Lung (tissue), 12 donors: ENCODE data around the gene RASGEF1C. TPM values are rescaled to one million over a fixed set of nuclear protein-coding genes. Genes with fewer than 3 reads are reported as not detected.

Experiments
- ATAC-seq: fragments of 200-7000 bp; cut with Tn5 transposase; one replicate; pipeline ENCODE4 v1.9.1; 2020; ENCODE audit warnings: moderate number of reproducible peaks; ENCODE audit not compliant: insufficient read depth, low FRiP score
- DNase-seq, 3 donors: peaks; one replicate each; pipeline ENCODE4 v3.0.0-alpha.2; 2013 to 2017
- H3K27ac ChIP-seq, 2 donors: one replicate each; pipeline ENCODE4 v1.5.1; 2013; ENCODE audit warnings: mild to moderate bottlenecking in 2 of 2, moderate library complexity in 2 of 2, control low read depth in 1 of 2, inconsistent platforms in 1 of 2, low read depth in 1 of 2, low read length in 1 of 2
- H3K27me3 ChIP-seq, 3 donors: one replicate each; pipeline ENCODE4 v1.5.1; 2013; ENCODE audit warnings: low read length in 2 of 3; ENCODE audit not compliant: control insufficient read depth in 3 of 3, insufficient read depth in 3 of 3
- H3K36me3 ChIP-seq, 4 donors: one replicate each; pipeline ENCODE4 v1.5.1; 2013; ENCODE audit warnings: low read length in 4 of 4, mild to moderate bottlenecking in 1 of 4, moderate library complexity in 1 of 4; ENCODE audit not compliant: control insufficient read depth in 4 of 4, insufficient read depth in 4 of 4
- H3K4me1 ChIP-seq, 5 donors: one replicate each; pipeline ENCODE4 v1.5.1; 2013; ENCODE audit warnings: low read length in 5 of 5, mild to moderate bottlenecking in 2 of 5, moderate library complexity in 1 of 5; ENCODE audit not compliant: control insufficient read depth in 5 of 5, insufficient read depth in 5 of 5
- H3K4me3 ChIP-seq: one replicate; pipeline ENCODE4 v1.5.1; 2013; ENCODE audit warnings: mild to moderate bottlenecking, control low read depth, moderate library complexity
- H3K9ac ChIP-seq, 2 donors: one replicate each; pipeline ENCODE4 v1.5.1; 2013; ENCODE audit warnings: low read length in 2 of 2, control low read depth in 1 of 2; ENCODE audit not compliant: insufficient read depth in 1 of 2
- H3K9me3 ChIP-seq, 4 donors: one replicate each; pipeline ENCODE4 v1.5.1; 2013; ENCODE audit warnings: low read length in 3 of 4, mild to moderate bottlenecking in 1 of 4, moderate library complexity in 1 of 4; ENCODE audit not compliant: control insufficient read depth in 4 of 4, insufficient read depth in 3 of 4
- WGBS, 2 donors: extraction: QIAGEN DNeasy Blood & Tissue Kit; methylation state at CpG; one replicate each; pipeline ENCODE4 v1.1.7; 2013; 5-methylcytosine and 5-hydroxymethylcytosine counted together
- polyA plus RNA-seq, 2 donors: library from polyadenylated mRNA; stranded (reverse); fragments of 200-250 nt; gene quantifications; one replicate each; pipeline ENCODE4 v1.2.1, GENCODE V29; 2013
- total RNA-seq, 2 donors: library from RNA; depleted of rRNA in 1 of 2; stranded (reverse); fragments of >200 nt in 1 of 2; gene quantifications; one replicate each; pipeline ENCODE4 v1.2.1, GENCODE V29; 2014 to 2021
- TF ChIP-seq, protein P1 (sequence below): IDR thresholded peaks from 2 replicates; pipeline ENCODE4 v1.5.1; 2012; ENCODE audit warnings: mild to moderate bottlenecking; ENCODE audit errors: control extremely low read depth, extremely low read depth
- donor health status: control.
- donor health status: control.
- donor health status: Bipolar disorder and iron deficiency.
- donor health status: healthy.
- donor health status: DM: yes; HTN: yes; CAD: no.

The RASGEF1C gene
- total and polyA plus RNA-seq, 4 donors = 0.03 to 0.31 TPM; not detected in 2

GRCh38 chr5:180180421-180180820, 28.6 kb downstream of the RASGEF1C start:
- H3K4me1 ChIP-seq = peaks cover 0 to 5% (median 4%) of the 10 kb centered on the region in 5 donors
- 51 to 54% methylated on average over 6 of the region's 6 CpGs for WGBS, 2 donors
- DNase-seq (no peak), ATAC-seq (no peak)
- H3K27ac ChIP-seq = no peak overlapping the region
- no peak overlapping the region for H3K9ac ChIP-seq
- H3K36me3 ChIP-seq = no peaks in the 10 kb centered on the region
- H3K27me3 ChIP-seq = no peaks in the 10 kb centered on the region
- TF ChIP-seq, protein P1, sequence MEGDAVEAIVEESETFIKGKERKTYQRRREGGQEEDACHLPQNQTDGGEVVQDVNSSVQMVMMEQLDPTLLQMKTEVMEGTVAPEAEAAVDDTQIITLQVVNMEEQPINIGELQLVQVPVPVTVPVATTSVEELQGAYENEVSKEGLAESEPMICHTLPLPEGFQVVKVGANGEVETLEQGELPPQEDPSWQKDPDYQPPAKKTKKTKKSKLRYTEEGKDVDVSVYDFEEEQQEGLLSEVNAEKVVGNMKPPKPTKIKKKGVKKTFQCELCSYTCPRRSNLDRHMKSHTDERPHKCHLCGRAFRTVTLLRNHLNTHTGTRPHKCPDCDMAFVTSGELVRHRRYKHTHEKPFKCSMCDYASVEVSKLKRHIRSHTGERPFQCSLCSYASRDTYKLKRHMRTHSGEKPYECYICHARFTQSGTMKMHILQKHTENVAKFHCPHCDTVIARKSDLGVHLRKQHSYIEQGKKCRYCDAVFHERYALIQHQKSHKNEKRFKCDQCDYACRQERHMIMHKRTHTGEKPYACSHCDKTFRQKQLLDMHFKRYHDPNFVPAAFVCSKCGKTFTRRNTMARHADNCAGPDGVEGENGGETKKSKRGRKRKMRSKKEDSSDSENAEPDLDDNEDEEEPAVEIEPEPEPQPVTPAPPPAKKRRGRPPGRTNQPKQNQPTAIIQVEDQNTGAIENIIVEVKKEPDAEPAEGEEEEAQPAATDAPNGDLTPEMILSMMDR = no peak
- no peak overlapping the region for H3K4me3 ChIP-seq
- peaks cover 0 to 4% (median 0%) of the 10 kb centered on the region in 4 donors for H3K9me3 ChIP-seq

GRCh38 chr5:180179442-180180420, 29.3 kb downstream of the RASGEF1C start:
- H3K27ac ChIP-seq = no peak overlapping the region
- H3K9me3 ChIP-seq = peaks cover 0 to 4% (median 0%) of the 10 kb centered on the region in 4 donors
- ATAC-seq (no peak), DNase-seq (no peak)
- H3K9ac ChIP-seq = no peak overlapping the region
- WGBS, 2 donors = 62 to 81% methylated on average over 23 of the region's 23 CpGs
- no peaks in the 10 kb centered on the region for H3K36me3 ChIP-seq
- TF ChIP-seq, protein P1 = no peak
- peaks cover 0 to 5% (median 4%) of the 10 kb centered on the region in 5 donors for H3K4me1 ChIP-seq
- H3K4me3 ChIP-seq = no peak overlapping the region
- H3K27me3 ChIP-seq = no peaks in the 10 kb centered on the region

DNA sequence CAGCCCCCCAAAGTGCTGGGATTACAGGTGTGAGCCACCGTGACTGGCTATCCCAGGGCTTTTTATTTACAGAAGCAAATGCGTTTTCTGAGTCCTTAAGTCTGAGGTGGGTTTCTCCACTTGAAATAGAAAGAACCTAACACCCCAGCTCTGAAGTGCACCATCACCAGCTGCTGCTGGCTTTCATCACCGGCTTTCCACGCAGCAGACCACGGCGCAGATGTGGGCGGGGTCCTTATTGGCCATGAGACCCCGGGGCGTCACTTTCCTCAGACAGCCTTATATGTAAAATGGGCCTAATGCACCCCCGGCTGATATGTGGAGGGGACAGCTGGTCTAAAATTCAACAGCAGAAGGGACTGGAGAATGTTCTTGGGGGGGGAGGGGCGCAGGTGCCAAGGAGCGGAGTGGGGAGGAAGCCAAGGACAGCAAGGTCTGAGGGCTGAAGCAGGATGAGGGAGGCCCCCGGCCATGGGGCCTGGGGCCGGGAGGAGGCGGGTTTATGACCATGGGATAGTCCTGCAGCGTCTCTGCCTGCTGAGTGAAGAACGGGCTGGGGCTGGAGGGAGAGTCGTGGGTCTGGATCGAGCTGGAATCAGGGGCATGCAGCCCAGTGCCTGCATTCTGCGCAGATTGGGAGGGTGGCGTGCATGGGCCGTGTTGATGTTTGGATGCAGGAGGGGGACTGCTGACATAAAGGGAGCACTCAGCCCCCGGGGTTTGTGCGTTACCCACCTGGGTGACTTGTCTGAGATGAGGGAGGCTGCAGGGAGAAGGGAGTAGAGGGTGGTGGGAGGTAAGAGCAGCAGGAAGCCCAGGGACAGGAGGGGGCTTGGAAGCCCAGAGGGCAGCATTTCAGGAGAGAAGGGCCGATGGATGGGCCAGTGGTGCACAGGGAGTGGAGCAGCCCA, 30.2 kb downstream of the RASGEF1C start:
- TF ChIP-seq, protein P1 = no peak
- H3K4me1 ChIP-seq = peaks cover 0 to 10% (median 5%) of the 10 kb centered on the region in 5 donors
- no peak overlapping the region for H3K27ac ChIP-seq
- no peak for ATAC-seq
- H3K27me3 ChIP-seq = no peaks in the 10 kb centered on the region
- WGBS, 2 donors = 83 to 89% methylated on average over 24 to 25 of the region's 25 CpGs
- H3K4me3 ChIP-seq = no peak overlapping the region
- DNase-seq = no peak
- peaks cover 0 to 6% (median 0%) of the 10 kb centered on the region in 4 donors for H3K9me3 ChIP-seq
- no peaks in the 10 kb centered on the region for H3K36me3 ChIP-seq
- no peak overlapping the region for H3K9ac ChIP-seq
